Astrocyte (in vitro differentiated cells and primary cell): ENCODE results near the gene PAM. TPM values are rescaled to one million over a fixed set of nuclear protein-coding genes. Genes with fewer than 3 reads are reported as not detected.
A peak's percentile ranks its signal among the peaks of the same experiment; 100 is the strongest.

ENCODE experiments used
- DNase-seq: peaks from one replicate; pipeline ENCODE4 v3.0.0-alpha.2; 2010; ENCODE audit warnings: low read depth
- FAIRE-seq: peaks from 2 replicates; lab custom pipeline; 2011; peaks lifted over from hg19 to GRCh38; lab: Jason Lieb, UNC
- H2AFZ ChIP-seq: 2 replicates; pipeline ENCODE4 v1.6.0; 2012; ENCODE audit warnings: low read depth, low read length, inconsistent platforms
- H3K27ac ChIP-seq: 2 replicates; pipeline ENCODE4 v1.5.1; 2011; ENCODE audit warnings: low read depth, low read length, inconsistent platforms
- H3K27me3 ChIP-seq: 2 replicates; pipeline ENCODE4 v1.6.0; 2011; ENCODE audit warnings: low read length, inconsistent platforms; ENCODE audit not compliant: insufficient read depth
- H3K36me3 ChIP-seq: 2 replicates; pipeline ENCODE4 v1.5.1; 2011; ENCODE audit warnings: low read length, inconsistent platforms; ENCODE audit not compliant: insufficient read depth
- H3K4me1 ChIP-seq: 2 replicates; pipeline ENCODE4 v1.5.1; 2011; ENCODE audit warnings: low read length, inconsistent platforms; ENCODE audit not compliant: insufficient read depth
- H3K4me2 ChIP-seq: 2 replicates; pipeline ENCODE4 v1.6.0; 2012; ENCODE audit warnings: low read length, inconsistent platforms
- H3K4me3 ChIP-seq: 2 replicates; pipeline ENCODE4 v1.5.1; 2011; ENCODE audit warnings: low read depth, mild to moderate bottlenecking, low read length, inconsistent platforms; ENCODE audit not compliant: insufficient read depth
- H3K79me2 ChIP-seq: 2 replicates; pipeline ENCODE4 v1.6.0; 2012; ENCODE audit warnings: mild to moderate bottlenecking, low read length, inconsistent platforms; ENCODE audit not compliant: insufficient read depth
- H3K9ac ChIP-seq: 2 replicates; pipeline ENCODE4 v1.6.0; 2012; ENCODE audit warnings: mild to moderate bottlenecking, low read length, inconsistent platforms
- H3K9me3 ChIP-seq: 2 replicates; pipeline ENCODE4 v1.5.1; 2012; ENCODE audit warnings: low read depth, mild to moderate bottlenecking, low read length, inconsistent platforms; ENCODE audit not compliant: insufficient read depth
- H4K20me1 ChIP-seq: 2 replicates; pipeline ENCODE4 v1.6.0; 2012; ENCODE audit warnings: low read length, inconsistent platforms; ENCODE audit not compliant: insufficient read depth
- H3K27ac Mint-ChIP-seq: one replicate; pipeline ENCODE4 v1.8.0; 2021; ENCODE audit warnings: mild to moderate bottlenecking, mixed read lengths; ENCODE audit not compliant: unreplicated experiment
- H3K27me3 Mint-ChIP-seq: one replicate; pipeline ENCODE4 v1.8.0; 2021; ENCODE audit warnings: low read depth, mixed read lengths; ENCODE audit not compliant: unreplicated experiment
- H3K36me3 Mint-ChIP-seq: one replicate; pipeline ENCODE4 v1.8.0; 2021; ENCODE audit warnings: low read depth, mixed read lengths; ENCODE audit not compliant: unreplicated experiment
- H3K4me1 Mint-ChIP-seq: one replicate; pipeline ENCODE4 v1.8.0; 2021; ENCODE audit warnings: low read depth, mixed read lengths; ENCODE audit not compliant: unreplicated experiment
- H3K4me3 Mint-ChIP-seq: one replicate; pipeline ENCODE4 v1.8.0; 2021; ENCODE audit warnings: mild to moderate bottlenecking, moderate library complexity, mixed read lengths; ENCODE audit not compliant: unreplicated experiment
- H3K9me3 Mint-ChIP-seq: one replicate; pipeline ENCODE4 v1.8.0; 2021; ENCODE audit warnings: mild to moderate bottlenecking, mixed read lengths; ENCODE audit not compliant: unreplicated experiment
- EZH2 ChIP-seq: IDR thresholded peaks from 2 replicates; pipeline ENCODE4 v1.6.1; 2012; ENCODE audit warnings: mild to moderate bottlenecking, low read length, inconsistent platforms; ENCODE audit not compliant: insufficient read depth
- total RNA-seq: library from RNA; stranded (reverse); gene quantifications from 2 replicates; pipeline ENCODE4 v1.2.1, GENCODE V29; 2021
- TF ChIP-seq, protein P1 (sequence below): IDR thresholded peaks from 2 replicates; pipeline ENCODE4 v1.5.1; 2011; ENCODE audit warnings: low read depth, mild to moderate bottlenecking, inconsistent platforms, low read length, moderate library complexity; ENCODE audit not compliant: insufficient read depth

The PAM gene
- total RNA-seq, 1 donor from 2014 or later: 301 TPM

DNA sequence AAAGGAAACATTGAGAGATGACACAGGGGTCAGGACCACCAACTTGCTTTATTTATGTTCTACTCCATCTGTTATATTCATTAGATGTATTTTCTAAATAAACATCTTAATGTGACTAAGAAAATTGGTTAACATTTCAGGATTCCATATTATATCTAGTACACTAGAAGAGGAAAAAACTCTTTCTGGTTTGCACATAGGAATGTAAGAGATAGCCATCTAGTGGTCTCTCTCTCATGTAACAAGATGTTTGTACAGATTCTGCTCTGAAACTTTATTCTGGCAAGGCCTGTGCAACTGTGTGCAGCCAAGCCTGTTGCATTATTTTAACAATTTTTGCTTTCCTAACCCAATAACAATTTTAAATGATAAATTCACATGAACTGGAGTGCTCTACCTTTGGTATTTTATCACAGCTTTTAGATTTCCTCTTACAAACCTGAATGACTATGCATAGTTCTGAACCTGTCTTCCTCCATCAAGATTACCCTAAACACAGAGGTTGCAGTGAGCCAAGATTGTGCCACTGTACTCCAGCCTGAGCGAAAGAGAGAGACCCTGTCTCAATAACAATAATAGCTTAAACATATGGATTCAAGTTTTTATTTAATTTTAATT lies 216.7 kb downstream of the PAM start:
- Mint-ChIP-seq H3K9me3 (no peaks in the 10 kb centered on the region), H3K27me3 (no peaks in the 10 kb centered on the region), H3K4me3 (peak overlapping the region; percentile 6), H3K27ac (peak overlapping the region; percentile 4), H3K36me3 (peaks cover 2% of the 10 kb centered on the region), H3K4me1 (peaks cover 12% of the 10 kb centered on the region)
- Histone ChIP-seq H3K4me1 (peaks cover 9% of the 10 kb centered on the region), H3K79me2 (no peaks in the 10 kb centered on the region), H3K27me3 (no peaks in the 10 kb centered on the region), H3K4me3 (no peak overlapping the region), H2AFZ (no peak overlapping the region), H3K4me2 (no peak overlapping the region), H3K9me3 (no peaks in the 10 kb centered on the region), H4K20me1 (no peaks in the 10 kb centered on the region), H3K27ac (no peak overlapping the region), H3K36me3 (no peaks in the 10 kb centered on the region), H3K9ac (no peak overlapping the region)
- DNase-seq (peak; percentile 43), FAIRE-seq (peak; percentile 47)
- TF ChIP-seq, protein P1, sequence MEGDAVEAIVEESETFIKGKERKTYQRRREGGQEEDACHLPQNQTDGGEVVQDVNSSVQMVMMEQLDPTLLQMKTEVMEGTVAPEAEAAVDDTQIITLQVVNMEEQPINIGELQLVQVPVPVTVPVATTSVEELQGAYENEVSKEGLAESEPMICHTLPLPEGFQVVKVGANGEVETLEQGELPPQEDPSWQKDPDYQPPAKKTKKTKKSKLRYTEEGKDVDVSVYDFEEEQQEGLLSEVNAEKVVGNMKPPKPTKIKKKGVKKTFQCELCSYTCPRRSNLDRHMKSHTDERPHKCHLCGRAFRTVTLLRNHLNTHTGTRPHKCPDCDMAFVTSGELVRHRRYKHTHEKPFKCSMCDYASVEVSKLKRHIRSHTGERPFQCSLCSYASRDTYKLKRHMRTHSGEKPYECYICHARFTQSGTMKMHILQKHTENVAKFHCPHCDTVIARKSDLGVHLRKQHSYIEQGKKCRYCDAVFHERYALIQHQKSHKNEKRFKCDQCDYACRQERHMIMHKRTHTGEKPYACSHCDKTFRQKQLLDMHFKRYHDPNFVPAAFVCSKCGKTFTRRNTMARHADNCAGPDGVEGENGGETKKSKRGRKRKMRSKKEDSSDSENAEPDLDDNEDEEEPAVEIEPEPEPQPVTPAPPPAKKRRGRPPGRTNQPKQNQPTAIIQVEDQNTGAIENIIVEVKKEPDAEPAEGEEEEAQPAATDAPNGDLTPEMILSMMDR: peak; percentile 38
- TF ChIP-seq EZH2: no peak

DNA sequence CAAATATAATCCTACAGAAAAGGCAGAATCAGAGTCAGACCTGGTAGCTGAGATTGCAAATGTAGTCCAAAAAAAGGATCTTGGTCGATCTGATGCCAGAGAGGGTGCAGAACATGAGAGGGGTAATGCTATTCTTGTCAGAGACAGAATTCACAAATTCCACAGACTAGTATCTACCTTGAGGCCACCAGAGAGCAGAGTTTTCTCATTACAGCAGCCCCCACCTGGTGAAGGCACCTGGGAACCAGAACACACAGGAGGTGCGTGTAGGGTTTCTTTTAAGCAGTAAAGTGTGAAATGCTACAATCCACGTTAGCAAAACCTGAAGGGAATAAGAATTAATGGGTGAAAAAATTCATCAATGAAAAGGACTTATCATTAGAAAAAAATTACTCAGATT lies 219.1 kb downstream of the PAM start:
- H3K4me3 ChIP-seq: no peak overlapping the region
- no peaks in the 10 kb centered on the region for H3K9me3 ChIP-seq
- no peaks in the 10 kb centered on the region for H3K27me3 ChIP-seq
- peaks cover 12% of the 10 kb centered on the region for H3K4me1 Mint-ChIP-seq
- FAIRE-seq (no peak), DNase-seq (no peak)
- H2AFZ ChIP-seq: no peak overlapping the region
- H3K4me1 ChIP-seq: peaks cover 9% of the 10 kb centered on the region
- H3K27ac Mint-ChIP-seq: no peak overlapping the region
- no peaks in the 10 kb centered on the region for H3K27me3 Mint-ChIP-seq
- peaks cover 3% of the 10 kb centered on the region for H3K36me3 ChIP-seq
- no peak overlapping the region for H3K4me3 Mint-ChIP-seq
- H3K27ac ChIP-seq: no peak overlapping the region
- TF ChIP-seq, protein P1: no peak
- no peak for TF ChIP-seq EZH2
- H3K9me3 Mint-ChIP-seq: no peaks in the 10 kb centered on the region
- H3K4me2 ChIP-seq: no peak overlapping the region
- no peak overlapping the region for H3K9ac ChIP-seq
- H3K36me3 Mint-ChIP-seq: no peaks in the 10 kb centered on the region
- no peaks in the 10 kb centered on the region for H4K20me1 ChIP-seq
- no peaks in the 10 kb centered on the region for H3K79me2 ChIP-seq

- no peaks in the 10 kb centered on the region for H3K9me3 ChIP-seq
- no peak overlapping the region for H3K9ac ChIP-seq
- Mint-ChIP-seq H3K36me3 (no peaks in the 10 kb centered on the region), H3K27me3 (no peaks in the 10 kb centered on the region), H3K4me1 (peaks cover 6% of the 10 kb centered on the region), H3K4me3 (no peak overlapping the region), H3K27ac (no peak overlapping the region), H3K9me3 (no peaks in the 10 kb centered on the region)
- H3K4me2 ChIP-seq: no peak overlapping the region
- H3K4me3 ChIP-seq: no peak overlapping the region
- H3K27ac ChIP-seq: peak overlapping the region; percentile 55
- FAIRE-seq (no peak), DNase-seq (peak; percentile 10)
- peaks cover 9% of the 10 kb centered on the region for H3K4me1 ChIP-seq
- peaks cover 3% of the 10 kb centered on the region for H3K36me3 ChIP-seq
- no peaks in the 10 kb centered on the region for H4K20me1 ChIP-seq
- no peak for TF ChIP-seq EZH2
- TF ChIP-seq, protein P1: no peak
- H2AFZ ChIP-seq: no peak overlapping the region
- H3K27me3 ChIP-seq: no peaks in the 10 kb centered on the region
- H3K79me2 ChIP-seq: no peaks in the 10 kb centered on the region
Measured at GRCh38 chr5:102975045-102975444, 219.9 kb downstream of the PAM start.
